B cell (primary cell): Measurements from ENCODE around the gene TPSG1.

Experiments used
- EZH2 ChIP-seq: IDR thresholded peaks from 2 replicates; pipeline ENCODE4 v1.6.1; 2012; ENCODE audit warnings: borderline replicate concordance, low read depth, mild to moderate bottlenecking, moderate library complexity, low read length; ENCODE audit not compliant: insufficient read depth, poor library complexity, severe bottlenecking
- TF ChIP-seq, protein P1 (sequence below): fragments of 200-600 bp; IDR thresholded peaks from one replicate; pipeline ENCODE4 v1.8.0; 2022; ENCODE audit warnings: antibody characterized with exemption, mild to moderate bottlenecking

DNA sequence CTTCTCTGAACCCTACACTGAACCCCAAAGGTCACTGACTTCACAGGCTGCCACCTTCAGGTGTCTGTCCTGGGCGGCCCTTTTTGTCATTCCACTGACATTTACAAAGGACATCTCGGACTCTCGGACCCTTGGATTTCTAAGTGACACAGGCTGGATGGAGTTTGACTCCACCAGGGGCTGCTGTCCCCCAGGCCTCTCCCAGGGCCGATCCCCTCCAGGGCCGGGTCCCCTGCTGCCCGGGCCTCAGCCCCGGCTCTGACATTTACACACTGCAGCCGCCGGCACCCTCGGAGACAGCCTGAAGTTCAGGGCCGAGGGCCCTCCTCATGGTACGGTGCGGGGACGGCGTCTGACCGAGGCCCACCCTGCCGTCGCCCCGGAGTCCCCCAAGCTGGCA lies 48.0 kb downstream of the TPSG1 start:
- TF ChIP-seq EZH2, result no peak
- TF ChIP-seq, protein P1, sequence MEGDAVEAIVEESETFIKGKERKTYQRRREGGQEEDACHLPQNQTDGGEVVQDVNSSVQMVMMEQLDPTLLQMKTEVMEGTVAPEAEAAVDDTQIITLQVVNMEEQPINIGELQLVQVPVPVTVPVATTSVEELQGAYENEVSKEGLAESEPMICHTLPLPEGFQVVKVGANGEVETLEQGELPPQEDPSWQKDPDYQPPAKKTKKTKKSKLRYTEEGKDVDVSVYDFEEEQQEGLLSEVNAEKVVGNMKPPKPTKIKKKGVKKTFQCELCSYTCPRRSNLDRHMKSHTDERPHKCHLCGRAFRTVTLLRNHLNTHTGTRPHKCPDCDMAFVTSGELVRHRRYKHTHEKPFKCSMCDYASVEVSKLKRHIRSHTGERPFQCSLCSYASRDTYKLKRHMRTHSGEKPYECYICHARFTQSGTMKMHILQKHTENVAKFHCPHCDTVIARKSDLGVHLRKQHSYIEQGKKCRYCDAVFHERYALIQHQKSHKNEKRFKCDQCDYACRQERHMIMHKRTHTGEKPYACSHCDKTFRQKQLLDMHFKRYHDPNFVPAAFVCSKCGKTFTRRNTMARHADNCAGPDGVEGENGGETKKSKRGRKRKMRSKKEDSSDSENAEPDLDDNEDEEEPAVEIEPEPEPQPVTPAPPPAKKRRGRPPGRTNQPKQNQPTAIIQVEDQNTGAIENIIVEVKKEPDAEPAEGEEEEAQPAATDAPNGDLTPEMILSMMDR, result no peak
